Measurements from ENCODE around the gene SEPTIN5. TPM values are rescaled to one million over a fixed set of nuclear protein-coding genes. Genes with fewer than 3 reads are reported as not detected.
"Not testable (repeated sequence)": the region's sequence is repeated elsewhere in the genome, so short reads cannot be mapped to it uniquely, and the experiment has no call there.

SEPTIN5 gene
- total RNA-seq, 1 donor from 2014 or later, result 9.3 TPM

GRCh38 chr22:19691721-19692341 lies 22.5 kb upstream of the SEPTIN5 start:
- no peaks in the 10 kb centered on the region for H3K4me1 ChIP-seq
- intact Hi-C loops (cut with DNase I), result no loop called here
- H3K4me3 ChIP-seq, result no peak overlapping the region
- ATAC-seq, result peak; percentile 4 to 59
- TF ChIP-seq, protein P1, sequence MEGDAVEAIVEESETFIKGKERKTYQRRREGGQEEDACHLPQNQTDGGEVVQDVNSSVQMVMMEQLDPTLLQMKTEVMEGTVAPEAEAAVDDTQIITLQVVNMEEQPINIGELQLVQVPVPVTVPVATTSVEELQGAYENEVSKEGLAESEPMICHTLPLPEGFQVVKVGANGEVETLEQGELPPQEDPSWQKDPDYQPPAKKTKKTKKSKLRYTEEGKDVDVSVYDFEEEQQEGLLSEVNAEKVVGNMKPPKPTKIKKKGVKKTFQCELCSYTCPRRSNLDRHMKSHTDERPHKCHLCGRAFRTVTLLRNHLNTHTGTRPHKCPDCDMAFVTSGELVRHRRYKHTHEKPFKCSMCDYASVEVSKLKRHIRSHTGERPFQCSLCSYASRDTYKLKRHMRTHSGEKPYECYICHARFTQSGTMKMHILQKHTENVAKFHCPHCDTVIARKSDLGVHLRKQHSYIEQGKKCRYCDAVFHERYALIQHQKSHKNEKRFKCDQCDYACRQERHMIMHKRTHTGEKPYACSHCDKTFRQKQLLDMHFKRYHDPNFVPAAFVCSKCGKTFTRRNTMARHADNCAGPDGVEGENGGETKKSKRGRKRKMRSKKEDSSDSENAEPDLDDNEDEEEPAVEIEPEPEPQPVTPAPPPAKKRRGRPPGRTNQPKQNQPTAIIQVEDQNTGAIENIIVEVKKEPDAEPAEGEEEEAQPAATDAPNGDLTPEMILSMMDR (IDR thresholded peaks at IDR 0.05), result no peak
- DNase-seq, result no peak
- no peak overlapping the region for H3K27ac ChIP-seq
- peaks cover 20% of the 10 kb centered on the region for H3K27me3 ChIP-seq (ENCODE audit: low read depth)
- H3K36me3 ChIP-seq, result no peaks in the 10 kb centered on the region
- H3K9me3 ChIP-seq, result no peaks in the 10 kb centered on the region

- Histone ChIP-seq H3K9me3 (no peaks in the 10 kb centered on the region), H3K27me3 (ENCODE audit: low read depth) (peaks cover 16% of the 10 kb centered on the region), H3K27ac (no peak overlapping the region), H3K4me1 (no peaks in the 10 kb centered on the region), H3K36me3 (no peaks in the 10 kb centered on the region), H3K4me3 (no peak overlapping the region)
- intact Hi-C loops (cut with DNase I), result no loop called here
- TF ChIP-seq, protein P1 (IDR thresholded peaks at IDR 0.05), result no peak
- no peak for DNase-seq
- no peak for ATAC-seq
Measured at GRCh38 chr22:19693581-19693980, 20.7 kb upstream of the SEPTIN5 start.

- ATAC-seq (no peak), DNase-seq (no peak)
- intact Hi-C loops (cut with DNase I), result no loop called here
- peaks cover 12% of the 10 kb centered on the region for H3K27me3 ChIP-seq (ENCODE audit: low read depth)
- no peaks in the 10 kb centered on the region for H3K4me1 ChIP-seq
- no peak overlapping the region for H3K27ac ChIP-seq
- H3K9me3 ChIP-seq, result no peaks in the 10 kb centered on the region
- TF ChIP-seq, protein P1 (IDR thresholded peaks at IDR 0.05), result no peak
- H3K4me3 ChIP-seq, result no peak overlapping the region
- no peaks in the 10 kb centered on the region for H3K36me3 ChIP-seq
Measured at GRCh38 chr22:19693981-19694670, 20.2 kb upstream of the SEPTIN5 start.

- DNase-seq (no peak), ATAC-seq (no peak)
- intact Hi-C loops (cut with DNase I), result no loop called here
- no peaks in the 10 kb centered on the region for H3K9me3 ChIP-seq
- no peak overlapping the region for H3K27ac ChIP-seq
- H3K36me3 ChIP-seq, result no peaks in the 10 kb centered on the region
- no peaks in the 10 kb centered on the region for H3K4me1 ChIP-seq
- peaks cover 12% of the 10 kb centered on the region for H3K27me3 ChIP-seq (ENCODE audit: low read depth)
- no peak overlapping the region for H3K4me3 ChIP-seq
- TF ChIP-seq, protein P1 (IDR thresholded peaks at IDR 0.05), result no peak
Measured at GRCh38 chr22:19694696-19695095, 19.6 kb upstream of the SEPTIN5 start.

- Histone ChIP-seq H3K27me3 (ENCODE audit: low read depth) (peaks cover 5% of the 10 kb centered on the region), H3K4me3 (no peak overlapping the region), H3K4me1 (no peaks in the 10 kb centered on the region), H3K27ac (no peak overlapping the region), H3K36me3 (no peaks in the 10 kb centered on the region), H3K9me3 (no peaks in the 10 kb centered on the region)
- DNase-seq (no peak), ATAC-seq (no peak)
- TF ChIP-seq, protein P1 (IDR thresholded peaks at IDR 0.05), result no peak
- intact Hi-C loops (cut with DNase I), result no loop called here
Measured at GRCh38 chr22:19696504-19697276, 17.6 kb upstream of the SEPTIN5 start.

DNA sequence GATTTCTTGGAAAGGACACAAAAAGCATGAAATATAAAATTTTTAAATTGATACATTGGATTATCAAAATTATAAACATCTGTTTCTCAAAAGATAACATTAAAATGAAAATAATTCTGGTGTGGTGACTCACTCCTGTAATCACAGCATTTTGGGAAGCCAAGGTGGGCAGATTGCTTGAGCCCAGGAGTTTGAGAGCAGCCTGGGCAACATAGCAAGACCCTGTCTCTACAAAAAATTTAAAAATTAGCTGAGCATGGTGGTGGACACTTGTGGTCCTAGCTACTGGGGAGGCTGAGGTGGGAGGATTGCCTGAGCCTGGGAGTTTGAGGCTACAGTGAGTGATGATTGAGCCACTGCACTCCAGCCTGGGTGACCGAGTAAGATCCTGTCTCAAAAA lies 16.4 kb upstream of the SEPTIN5 start:
- H3K4me1 ChIP-seq; H3K27ac ChIP-seq; ATAC-seq; intact Hi-C loops (cut with DNase I); H3K9me3 ChIP-seq; H3K27me3 ChIP-seq (ENCODE audit: low read depth); H3K4me3 ChIP-seq; H3K36me3 ChIP-seq; DNase-seq: not testable (repeated sequence)
